ENCODE data around the gene RAB35. TPM values are rescaled to one million over a fixed set of nuclear protein-coding genes. Genes with fewer than 3 reads are reported as not detected.

Gene RAB35
- total RNA-seq, 3 donors from 2014 or later (not counting 1 experiment from before 2014, with no cell fraction given): 65.0 to 85.9 (median 81.2) TPM

DNA sequence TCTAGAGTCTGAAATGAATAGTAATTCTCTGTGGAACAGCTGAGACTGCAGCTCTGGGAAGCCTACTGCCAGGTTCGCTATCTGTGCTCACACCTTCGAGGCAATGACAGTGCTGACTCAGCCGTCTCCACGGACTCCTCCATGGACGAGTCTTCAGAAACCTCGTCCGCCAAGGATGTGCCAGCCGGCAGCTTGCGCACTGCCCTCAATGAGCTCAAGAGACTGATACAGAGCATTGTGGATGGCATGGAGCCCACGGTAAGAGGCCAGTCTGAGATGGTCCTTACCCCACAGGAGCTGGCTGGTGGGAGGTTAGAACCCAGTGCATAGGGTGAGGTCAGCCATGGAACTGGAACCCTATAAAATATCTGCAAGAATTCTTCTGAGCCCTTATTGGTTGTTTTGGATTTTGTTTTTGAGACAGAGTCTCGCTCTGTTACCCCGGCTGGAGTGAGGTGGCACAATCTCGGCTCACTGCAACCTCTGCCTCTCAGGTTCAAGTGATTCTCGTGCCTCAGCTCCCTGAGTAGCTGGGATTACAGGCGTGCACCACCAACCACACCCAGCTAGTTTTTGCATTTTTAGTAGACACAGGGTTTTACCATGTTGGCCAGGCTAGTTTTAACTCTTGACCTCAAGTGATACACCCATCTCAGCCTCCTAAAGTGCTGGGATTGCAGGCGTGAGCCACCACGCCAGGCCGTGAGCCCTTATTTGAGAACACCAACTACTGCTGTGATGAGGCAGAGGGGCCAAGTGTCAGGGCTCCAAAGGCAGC, 43.9 kb downstream of the RAB35 start:
- no peak overlapping the region for H3K27ac Mint-ChIP-seq

DNA sequence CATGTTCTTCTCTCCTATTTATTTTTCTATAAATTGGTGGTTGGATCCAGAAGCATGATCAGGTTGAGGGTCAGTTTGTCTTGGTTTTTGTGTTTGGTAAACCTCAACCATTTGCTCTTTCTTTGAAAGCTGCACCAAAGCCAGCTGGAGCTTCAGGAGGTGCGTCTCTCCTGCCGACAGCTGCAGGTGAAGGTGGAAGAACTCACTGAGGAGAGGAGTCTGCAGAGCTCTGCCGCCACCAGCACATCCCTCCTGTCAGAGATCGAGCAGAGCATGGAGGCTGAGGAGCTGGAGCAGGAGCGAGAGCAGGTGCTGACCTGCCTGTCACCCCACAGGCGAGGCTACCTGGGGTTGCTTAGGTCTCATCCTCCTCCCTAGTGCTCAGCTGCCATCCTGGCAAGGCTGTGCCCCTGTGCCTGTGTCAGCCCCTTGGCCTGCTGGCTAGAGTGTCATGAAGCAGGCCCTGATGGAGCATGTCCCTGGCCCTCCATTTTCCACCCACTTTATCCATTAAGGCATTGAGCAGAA, 45.0 kb downstream of the RAB35 start:
- H3K9me3 Mint-ChIP-seq: no peaks in the 10 kb centered on the region
- no peak for DNase-seq
- peaks cover 15% of the 10 kb centered on the region for H3K36me3 ChIP-seq (ENCODE audit: control insufficient read depth, insufficient read depth, low read length)
- H3K4me3 ChIP-seq (ENCODE audit: low read length): no peak overlapping the region
- no peaks in the 10 kb centered on the region for H3K27me3 Mint-ChIP-seq (ENCODE audit: low read depth in 2 of 2)
- H3K36me3 Mint-ChIP-seq: no peaks in the 10 kb centered on the region
- H3K27me3 ChIP-seq (ENCODE audit: control insufficient read depth, insufficient read depth, low read length): no peaks in the 10 kb centered on the region
- no peak overlapping the region for H3K27ac Mint-ChIP-seq
- TF ChIP-seq, protein P1, sequence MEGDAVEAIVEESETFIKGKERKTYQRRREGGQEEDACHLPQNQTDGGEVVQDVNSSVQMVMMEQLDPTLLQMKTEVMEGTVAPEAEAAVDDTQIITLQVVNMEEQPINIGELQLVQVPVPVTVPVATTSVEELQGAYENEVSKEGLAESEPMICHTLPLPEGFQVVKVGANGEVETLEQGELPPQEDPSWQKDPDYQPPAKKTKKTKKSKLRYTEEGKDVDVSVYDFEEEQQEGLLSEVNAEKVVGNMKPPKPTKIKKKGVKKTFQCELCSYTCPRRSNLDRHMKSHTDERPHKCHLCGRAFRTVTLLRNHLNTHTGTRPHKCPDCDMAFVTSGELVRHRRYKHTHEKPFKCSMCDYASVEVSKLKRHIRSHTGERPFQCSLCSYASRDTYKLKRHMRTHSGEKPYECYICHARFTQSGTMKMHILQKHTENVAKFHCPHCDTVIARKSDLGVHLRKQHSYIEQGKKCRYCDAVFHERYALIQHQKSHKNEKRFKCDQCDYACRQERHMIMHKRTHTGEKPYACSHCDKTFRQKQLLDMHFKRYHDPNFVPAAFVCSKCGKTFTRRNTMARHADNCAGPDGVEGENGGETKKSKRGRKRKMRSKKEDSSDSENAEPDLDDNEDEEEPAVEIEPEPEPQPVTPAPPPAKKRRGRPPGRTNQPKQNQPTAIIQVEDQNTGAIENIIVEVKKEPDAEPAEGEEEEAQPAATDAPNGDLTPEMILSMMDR (IDR thresholded peaks at IDR 0.05): no peak
- intact Hi-C loops (cut with micrococcal nuclease): no loop called here
- ATAC-seq: no peak
- no peaks in the 10 kb centered on the region for H3K4me1 ChIP-seq (ENCODE audit: control insufficient read depth, insufficient read depth, low read length)
- no peak overlapping the region for H3K27ac ChIP-seq (ENCODE audit: low read length)
- no peaks in the 10 kb centered on the region for H3K4me1 Mint-ChIP-seq
- no peak overlapping the region for H3K4me3 Mint-ChIP-seq
- no peaks in the 10 kb centered on the region for H3K9me3 ChIP-seq (ENCODE audit: control insufficient read depth, insufficient read depth, low read length)
- 96% methylated on average over 6 of the region's 6 CpGs for WGBS (ENCODE audit: insufficient coverage)

More for the DNA sequence above, 43.9 kb downstream of the RAB35 start:
- ATAC-seq (no peak), DNase-seq (no peak)
- 97% methylated on average over 18 of the region's 18 CpGs for WGBS (ENCODE audit: insufficient coverage)
- intact Hi-C loops (cut with micrococcal nuclease): no loop called here
- Histone ChIP-seq H3K27ac (ENCODE audit: low read length) (no peak overlapping the region), H3K36me3 (ENCODE audit: control insufficient read depth, insufficient read depth, low read length) (peaks cover 17% of the 10 kb centered on the region), H3K9me3 (ENCODE audit: control insufficient read depth, insufficient read depth, low read length) (no peaks in the 10 kb centered on the region), H3K27me3 (ENCODE audit: control insufficient read depth, insufficient read depth, low read length) (no peaks in the 10 kb centered on the region), H3K4me3 (ENCODE audit: low read length) (no peak overlapping the region), H3K4me1 (ENCODE audit: control insufficient read depth, insufficient read depth, low read length) (no peaks in the 10 kb centered on the region)
- Mint-ChIP-seq H3K36me3 (no peaks in the 10 kb centered on the region), H3K4me1 (no peaks in the 10 kb centered on the region), H3K4me3 (no peak overlapping the region), H3K9me3 (no peaks in the 10 kb centered on the region), H3K27me3 (ENCODE audit: low read depth in 2 of 2) (no peaks in the 10 kb centered on the region)
- TF ChIP-seq, protein P1 (IDR thresholded peaks at IDR 0.05): no peak

DNA sequence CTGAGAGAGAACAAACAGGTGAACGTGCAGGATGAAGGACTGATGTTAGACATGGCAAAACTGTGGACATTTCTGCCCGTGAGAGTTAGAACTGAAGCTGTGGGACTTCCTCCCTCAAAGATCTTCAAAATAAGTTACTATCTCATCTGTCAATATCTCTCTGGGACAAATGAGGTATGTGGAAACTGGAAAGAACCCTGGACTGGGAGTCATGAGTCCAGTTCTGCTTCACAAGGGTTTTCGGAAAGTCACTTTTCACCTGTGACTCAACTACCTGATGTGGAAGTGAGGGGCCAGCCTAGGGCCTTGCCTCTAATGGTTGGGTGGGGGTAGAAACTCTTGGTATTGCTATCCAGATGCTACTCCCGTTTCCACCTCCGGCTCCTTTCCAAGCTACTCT, 47.3 kb downstream of the RAB35 start:
- Histone ChIP-seq H3K9me3 (ENCODE audit: control insufficient read depth, insufficient read depth, low read length) (no peaks in the 10 kb centered on the region), H3K4me1 (ENCODE audit: control insufficient read depth, insufficient read depth, low read length) (no peaks in the 10 kb centered on the region), H3K27me3 (ENCODE audit: control insufficient read depth, insufficient read depth, low read length) (no peaks in the 10 kb centered on the region), H3K36me3 (ENCODE audit: control insufficient read depth, insufficient read depth, low read length) (peaks cover 26% of the 10 kb centered on the region), H3K27ac (ENCODE audit: low read length) (no peak overlapping the region), H3K4me3 (ENCODE audit: low read length) (no peak overlapping the region)
- ATAC-seq: no peak
- H3K9me3 Mint-ChIP-seq: no peaks in the 10 kb centered on the region
- intact Hi-C loops (cut with micrococcal nuclease): no loop called here
- H3K4me1 Mint-ChIP-seq: no peaks in the 10 kb centered on the region
- no peak for DNase-seq
- TF ChIP-seq, protein P1 (IDR thresholded peaks at IDR 0.05): no peak
- H3K36me3 Mint-ChIP-seq: no peaks in the 10 kb centered on the region
- H3K27ac Mint-ChIP-seq: no peak overlapping the region
- H3K27me3 Mint-ChIP-seq (ENCODE audit: low read depth in 2 of 2): no peaks in the 10 kb centered on the region
- 100% methylated on average over 3 of the region's 5 CpGs for WGBS (ENCODE audit: insufficient coverage)
- H3K4me3 Mint-ChIP-seq: no peak overlapping the region

Measured in natural killer cell (primary cell).